HG03378 (cell line): Measurements from ENCODE around the gene ADAMTS2.
"Not testable (repeated sequence)": the region's sequence is repeated elsewhere in the genome, so short reads cannot be mapped to it uniquely, and the experiment has no call there.

ENCODE experiments used
- ATAC-seq: cut with Tn5 transposase; IDR thresholded peaks from one replicate; pipeline ENCODE4 v1.9.1; 2021; ENCODE audit warnings: mild to moderate bottlenecking, moderate library complexity; ENCODE audit not compliant: unreplicated experiment

ADAMTS2 gene

GRCh38 chr5:179221196-179221876 is 123.9 kb downstream of the ADAMTS2 start:
- ATAC-seq, result no peak

GRCh38 chr5:179220716-179221115 is 124.5 kb downstream of the ADAMTS2 start:
- no peak for ATAC-seq

GRCh38 chr5:179219661-179220620 is 125.3 kb downstream of the ADAMTS2 start:
- no peak for ATAC-seq

DNA sequence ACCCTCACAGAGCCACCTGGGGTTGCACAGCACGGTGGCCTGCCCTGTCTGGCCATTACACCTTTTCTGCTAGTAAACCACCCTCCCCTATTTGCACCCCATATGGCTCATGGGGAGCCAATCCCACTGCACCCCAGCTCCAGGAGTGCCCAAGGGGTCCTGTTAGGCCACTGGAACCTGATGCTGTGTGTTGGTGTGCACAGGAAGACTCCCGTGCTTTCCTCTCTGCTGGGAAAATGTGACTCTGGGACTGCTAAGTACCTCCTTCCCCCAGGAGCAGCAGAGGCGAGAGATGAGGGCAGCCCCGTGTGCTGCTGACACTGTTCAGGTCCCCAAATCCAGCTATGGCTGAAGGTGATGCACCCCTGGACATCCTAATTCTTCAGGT is 126.3 kb downstream of the ADAMTS2 start:
- ATAC-seq, result no peak

- no peak for ATAC-seq
Observed at GRCh38 chr5:179217956-179218942, 127.0 kb downstream of the ADAMTS2 start.

DNA sequence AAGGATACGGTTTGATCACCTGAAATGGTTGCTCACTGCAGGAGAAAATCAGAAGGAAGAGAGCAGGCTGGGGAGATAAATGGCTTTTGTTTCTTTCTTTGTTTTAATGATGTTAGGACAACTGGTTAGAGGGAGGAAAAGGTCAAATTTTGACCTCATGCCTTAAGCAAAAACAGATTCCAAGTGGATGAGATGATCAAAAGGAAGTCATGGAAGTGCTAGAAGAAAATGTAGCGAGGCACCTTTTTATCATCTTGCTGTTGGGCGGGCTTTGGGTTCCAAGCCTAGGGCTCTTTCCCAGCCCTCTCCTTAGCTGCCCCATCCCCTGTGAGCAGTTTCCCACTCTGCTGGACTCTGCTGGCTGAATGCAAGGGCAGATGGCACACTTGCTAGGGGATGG is 127.9 kb downstream of the ADAMTS2 start:
- no peak for ATAC-seq

DNA sequence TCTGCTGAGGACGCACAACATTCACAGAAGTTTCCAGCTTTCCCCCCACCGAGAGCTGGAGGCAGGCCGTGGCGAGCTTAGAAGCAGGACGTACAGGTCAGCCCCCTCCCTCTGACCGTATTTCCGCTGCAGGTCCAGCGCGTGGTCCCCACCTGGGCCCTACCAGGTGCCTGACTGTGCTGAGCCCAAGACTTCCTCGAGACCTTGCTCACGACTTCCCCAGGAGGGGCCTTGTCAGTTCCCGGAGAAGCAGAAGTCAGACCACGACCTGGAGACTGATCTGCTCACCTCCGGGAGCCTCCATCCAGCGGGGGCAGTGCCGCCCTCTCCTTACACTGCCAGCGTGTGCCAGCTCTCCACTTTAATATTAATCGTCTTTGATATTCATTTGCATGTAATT is 128.9 kb downstream of the ADAMTS2 start:
- ATAC-seq, result not testable (repeated sequence)

DNA sequence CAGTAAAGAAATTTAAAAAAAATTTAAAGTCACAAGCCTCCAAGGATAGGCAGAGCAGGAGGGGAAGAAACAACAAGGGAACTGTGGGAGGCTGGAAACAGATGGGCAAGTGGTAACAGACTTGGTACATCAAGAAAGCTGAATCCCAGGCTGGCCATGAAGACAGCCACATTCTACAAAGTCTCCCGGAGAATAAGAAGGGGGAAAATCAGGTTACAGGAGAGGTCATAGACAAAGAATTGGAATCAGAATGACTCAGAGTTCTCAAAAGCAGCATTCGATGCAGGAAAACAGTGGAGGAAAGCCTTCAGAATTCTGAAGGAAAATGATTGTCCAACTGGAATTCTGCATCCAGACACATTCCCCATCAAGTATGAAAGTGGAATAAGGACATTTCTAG is 129.7 kb downstream of the ADAMTS2 start:
- no peak for ATAC-seq

- ATAC-seq, result no peak
Observed at GRCh38 chr5:179214678-179215077, 130.6 kb downstream of the ADAMTS2 start.

DNA sequence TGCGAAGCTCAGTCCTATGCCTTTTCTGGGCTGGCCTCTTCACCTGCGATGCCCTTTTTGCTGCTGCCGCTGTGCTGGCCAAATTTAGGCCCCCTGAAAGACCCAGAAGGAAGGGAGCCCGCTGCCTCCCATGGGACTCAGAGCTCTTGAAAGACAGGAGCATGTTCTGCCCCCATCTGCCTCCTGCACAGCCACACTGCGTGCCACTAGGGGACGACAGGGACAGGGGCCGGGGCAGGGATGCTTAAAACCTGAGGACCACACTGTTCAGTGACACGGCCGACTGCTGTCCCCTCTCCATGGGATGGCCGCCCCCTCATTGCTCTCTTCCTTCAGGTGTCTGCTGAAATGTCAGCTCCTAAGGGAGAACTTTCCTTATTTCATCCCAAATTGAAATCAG is 132.4 kb downstream of the ADAMTS2 start:
- no peak for ATAC-seq

GRCh38 chr5:179211631-179212030 is 133.6 kb downstream of the ADAMTS2 start:
- no peak for ATAC-seq

GRCh38 chr5:179211068-179211467 is 134.2 kb downstream of the ADAMTS2 start:
- ATAC-seq, result no peak

DNA sequence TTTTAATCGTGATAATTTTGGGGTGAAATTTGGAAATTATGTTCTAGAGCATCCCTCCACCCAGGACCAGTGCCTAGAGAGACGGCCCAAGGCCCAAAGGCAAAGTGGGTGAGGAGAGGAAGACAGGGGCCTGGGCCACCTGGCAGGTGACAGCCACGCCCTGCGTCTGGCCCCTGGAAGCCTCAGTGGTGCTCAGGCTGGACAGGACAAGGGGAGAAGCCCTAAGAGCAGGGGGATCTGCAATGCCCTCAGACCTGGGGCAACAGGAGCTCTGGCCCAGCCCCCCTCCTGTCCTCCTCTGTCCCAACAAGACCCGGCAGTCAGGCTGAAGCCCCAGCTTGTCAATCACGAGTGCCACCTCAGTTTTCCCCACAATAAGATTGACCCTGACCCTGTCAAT is 134.8 kb downstream of the ADAMTS2 start:
- ATAC-seq, result no peak

GRCh38 chr5:179209359-179210150 is 135.7 kb downstream of the ADAMTS2 start:
- ATAC-seq, result no peak

- ATAC-seq, result no peak
Observed at GRCh38 chr5:179208706-179209358, 136.4 kb downstream of the ADAMTS2 start.

DNA sequence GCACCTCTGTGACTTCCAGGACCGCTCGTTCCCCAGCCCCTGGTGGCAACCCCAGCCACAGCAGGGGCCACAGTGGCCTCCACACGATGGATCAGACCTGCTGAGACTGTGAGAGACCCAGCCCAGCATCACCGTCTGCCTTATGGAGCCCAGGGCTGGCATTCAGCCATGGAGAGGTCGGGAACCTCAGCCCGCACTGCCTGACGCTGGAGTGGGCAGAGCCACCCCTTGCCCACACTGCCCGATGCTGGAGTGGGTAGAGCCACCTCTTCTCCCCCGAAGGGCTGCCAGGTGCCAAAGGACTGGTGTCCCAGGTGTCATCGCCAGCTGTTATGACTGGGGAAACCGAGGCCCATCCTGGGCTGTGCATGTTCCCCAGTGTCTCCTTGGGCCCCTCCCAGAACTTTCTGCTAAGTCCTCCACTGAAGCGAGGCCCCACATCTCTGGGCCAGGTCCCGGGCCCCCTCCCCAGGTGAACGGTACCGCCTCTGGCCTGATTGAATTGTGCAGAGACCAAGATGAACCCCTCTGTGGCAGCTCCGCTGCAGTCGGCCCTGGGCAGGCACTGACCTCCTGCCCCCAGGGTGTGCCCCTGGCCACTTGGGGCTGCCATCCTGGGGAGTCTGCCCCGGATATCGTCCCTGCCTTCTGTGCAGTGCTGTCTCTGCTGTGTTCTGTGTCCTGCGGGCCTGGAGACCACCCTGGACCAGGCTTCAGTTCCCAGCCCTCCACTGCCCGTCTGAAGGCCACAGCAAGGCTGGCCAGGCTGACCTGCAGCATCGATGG is 137.1 kb downstream of the ADAMTS2 start:
- no peak for ATAC-seq

DNA sequence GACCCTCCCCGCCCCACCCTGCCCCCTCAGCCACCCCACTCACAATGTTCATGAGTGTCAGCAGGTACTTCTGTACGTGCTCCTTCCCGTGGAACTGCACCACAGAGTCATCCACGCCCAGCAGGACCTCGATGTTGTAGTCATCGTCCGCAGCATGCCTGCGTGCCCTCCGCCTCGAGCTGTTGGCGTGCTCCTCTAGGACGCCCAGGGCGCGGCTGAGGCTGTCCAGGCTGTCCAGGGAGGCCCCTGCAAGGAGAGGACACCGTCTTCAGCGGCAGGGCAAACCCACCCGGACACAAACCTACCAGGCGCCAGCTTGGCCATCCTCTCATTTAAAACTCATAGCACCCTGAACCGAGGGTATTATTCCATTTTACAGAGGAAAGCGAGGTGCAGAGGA is 137.8 kb downstream of the ADAMTS2 start:
- ATAC-seq, result no peak

- ATAC-seq, result no peak
Observed at GRCh38 chr5:179206366-179206765, 138.9 kb downstream of the ADAMTS2 start.

DNA sequence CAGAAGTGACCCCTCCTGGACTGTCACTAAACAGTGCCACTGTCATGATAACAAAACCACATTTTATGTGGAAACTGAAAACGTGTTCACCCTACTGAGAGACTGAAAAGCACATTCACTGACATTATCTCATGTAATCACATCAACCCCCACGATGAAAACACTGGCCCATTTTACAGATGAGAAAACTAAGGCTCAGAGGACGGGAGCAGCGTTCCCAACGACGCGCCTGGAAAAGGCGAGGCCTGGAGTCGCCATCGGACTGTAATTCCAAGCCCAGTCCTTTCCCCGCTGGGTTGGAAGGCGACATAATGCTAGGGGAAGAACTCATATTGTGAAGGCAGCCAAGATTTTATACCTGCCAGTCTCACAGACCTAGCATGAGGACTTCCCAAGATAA is 140.0 kb downstream of the ADAMTS2 start:
- no peak for ATAC-seq
